Stimulated activated effector memory CD8-positive, alpha-beta T cell treated with anti-CD3 and anti-CD28 coated beads, Interleukin-12 subunit alpha, Interleukin-12 subunit beta, amount 100 ng/mL, for 72 hours (primary cell): Measurements from ENCODE around the gene GOLGA6L2.

Source experiments
- ATAC-seq: fragments of 150-1000 bp; cut with Tn5 transposase; 2 replicates; pipeline ENCODE4 v1.10.0; 2021
- DNase-seq, 2 donors: peaks; one replicate each; pipeline ENCODE4 v3.0.0; 2021 to 2022; ENCODE audit warnings: low spot score in 2 of 2
- H3K27ac Mint-ChIP-seq: one replicate; pipeline ENCODE4 v1.8.0; 2022; ENCODE audit warnings: mild to moderate bottlenecking, mixed read lengths
- H3K36me3 Mint-ChIP-seq: one replicate; pipeline ENCODE4 v1.8.0; 2022; ENCODE audit warnings: mild to moderate bottlenecking, mixed read lengths
- H3K4me1 Mint-ChIP-seq: one replicate; pipeline ENCODE4 v1.8.0; 2022; ENCODE audit warnings: mixed read lengths
- H3K4me3 Mint-ChIP-seq: one replicate; pipeline ENCODE4 v1.8.0; 2022; ENCODE audit warnings: mild to moderate bottlenecking, mixed read lengths
- H3K9me3 Mint-ChIP-seq: one replicate; pipeline ENCODE4 v1.8.0; 2022; ENCODE audit warnings: mixed read lengths

The GOLGA6L2 gene, protein sequence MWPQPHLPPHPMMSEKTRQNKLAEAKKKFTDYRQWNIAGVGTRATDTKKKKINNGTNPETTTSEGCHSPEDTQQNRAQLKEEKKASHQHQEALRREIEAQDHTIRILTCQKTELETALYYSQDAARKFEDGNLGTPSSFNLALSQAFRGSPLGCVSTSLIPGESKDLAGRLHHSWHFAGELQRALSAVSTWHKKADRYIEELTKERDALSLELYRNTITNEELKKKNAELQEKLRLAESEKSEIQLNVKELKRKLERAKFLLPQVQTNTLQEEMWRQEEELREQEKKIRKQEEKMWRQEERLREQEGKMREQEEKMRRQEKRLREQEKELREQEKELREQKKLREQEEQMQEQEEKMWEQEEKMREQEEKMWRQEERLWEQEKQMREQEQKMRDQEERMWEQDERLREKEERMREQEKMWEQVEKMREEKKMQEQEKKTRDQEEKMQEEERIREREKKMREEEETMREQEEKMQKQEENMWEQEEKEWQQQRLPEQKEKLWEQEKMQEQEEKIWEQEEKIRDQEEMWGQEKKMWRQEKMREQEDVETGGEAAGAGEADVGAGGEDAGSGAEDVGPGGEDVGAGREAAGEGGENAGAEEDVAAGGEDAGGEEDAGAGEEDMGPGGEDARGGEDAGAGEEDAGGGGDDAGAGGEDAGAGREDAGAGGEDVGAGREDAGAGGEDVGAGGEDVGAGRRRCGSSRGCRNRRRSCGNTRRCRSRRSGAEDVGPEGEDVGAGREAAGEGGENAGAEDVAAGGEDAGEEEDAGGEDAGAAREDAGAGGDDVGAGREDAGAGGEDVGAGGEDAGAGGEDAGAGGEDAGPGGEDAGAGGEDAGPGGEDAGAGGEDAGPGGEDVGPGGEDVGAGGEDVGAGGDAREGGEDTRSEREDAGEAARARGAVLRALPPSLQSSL

DNA sequence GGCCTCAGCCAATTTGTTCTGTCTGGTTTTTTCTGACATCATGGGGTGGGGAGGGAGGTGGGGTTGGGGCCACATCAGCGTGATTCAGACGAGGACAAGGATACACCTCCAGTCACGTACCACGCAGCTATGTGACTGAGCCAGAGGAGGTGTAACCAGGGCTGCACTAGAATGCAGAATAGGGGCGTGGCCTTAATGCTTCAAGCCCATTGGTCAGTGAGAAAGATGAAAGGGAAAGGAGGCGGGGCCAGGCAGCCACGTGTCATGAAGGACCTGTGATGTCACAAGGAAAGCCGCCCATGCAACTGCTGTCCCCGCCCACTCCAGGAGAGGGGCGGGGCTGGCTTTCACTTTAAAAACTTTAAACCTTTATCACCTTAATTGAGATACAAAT lies at the start of gene GOLGA6L2:
Gene GOLGA6L2 (minus strand): TSS at position 137 of the 394 bp plus-strand sequence. CDS start 62 bp downstream, at position 75.
- no peaks in the 10 kb centered on the region for H3K36me3 Mint-ChIP-seq
- no peak within 1 kb of the TSS for H3K27ac Mint-ChIP-seq
- ATAC-seq (no peak), DNase-seq (no peak)
- H3K4me1 Mint-ChIP-seq = no peaks in the 10 kb centered on the region
- H3K9me3 Mint-ChIP-seq = no peaks in the 10 kb centered on the region
- H3K4me3 Mint-ChIP-seq = no peak within 1 kb of the TSS

DNA sequence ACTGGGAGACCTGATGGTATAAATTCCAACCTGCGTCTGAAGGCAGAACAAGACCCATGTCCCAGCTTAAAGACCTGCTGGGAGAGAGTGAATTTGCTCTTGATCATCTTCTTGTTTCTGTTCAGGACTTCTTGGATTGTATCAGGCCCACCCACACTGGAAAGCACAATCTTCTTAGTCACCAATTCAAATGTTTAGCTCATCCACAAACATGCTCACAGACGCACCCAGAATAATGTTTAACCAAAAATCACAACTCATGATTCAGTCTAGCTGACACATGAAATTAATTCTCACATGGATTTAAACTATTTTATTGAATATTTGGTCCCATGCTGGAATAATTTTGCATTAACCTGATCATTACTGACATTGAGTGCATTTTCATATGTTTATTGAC lies 37.8 kb upstream of the GOLGA6L2 start:
- Mint-ChIP-seq H3K36me3 (no peaks in the 10 kb centered on the region), H3K4me1 (no peaks in the 10 kb centered on the region), H3K9me3 (peaks cover 3% of the 10 kb centered on the region), H3K4me3 (no peak overlapping the region), H3K27ac (no peak overlapping the region)
- DNase-seq (no peak), ATAC-seq (no peak)

DNA sequence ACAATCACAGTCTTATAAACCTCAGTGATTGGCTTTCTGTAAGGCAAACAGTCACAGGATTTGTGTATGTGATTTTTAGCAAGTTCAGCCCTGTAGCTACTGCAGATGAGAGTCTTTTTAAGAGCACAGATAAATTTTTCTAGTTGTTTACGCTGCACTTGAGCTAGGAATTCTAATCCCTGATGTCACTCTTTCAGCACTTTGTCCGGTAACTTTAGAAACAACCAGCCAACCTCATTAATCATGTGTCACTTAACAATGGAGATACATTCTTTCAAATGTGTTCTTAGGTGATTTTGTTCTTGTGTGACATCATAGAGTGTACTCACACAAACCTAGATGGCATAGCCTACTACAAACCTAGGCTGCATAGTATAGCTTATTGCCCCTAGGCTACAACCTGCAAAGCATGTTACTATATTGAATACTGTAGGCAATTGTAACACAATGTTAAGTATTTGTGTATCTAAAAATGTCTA lies 36.8 kb upstream of the GOLGA6L2 start:
- Mint-ChIP-seq H3K4me1 (no peaks in the 10 kb centered on the region), H3K27ac (no peak overlapping the region), H3K9me3 (peaks cover 3% of the 10 kb centered on the region), H3K4me3 (no peak overlapping the region), H3K36me3 (no peaks in the 10 kb centered on the region)
- ATAC-seq (no peak), DNase-seq (no peak)

DNA sequence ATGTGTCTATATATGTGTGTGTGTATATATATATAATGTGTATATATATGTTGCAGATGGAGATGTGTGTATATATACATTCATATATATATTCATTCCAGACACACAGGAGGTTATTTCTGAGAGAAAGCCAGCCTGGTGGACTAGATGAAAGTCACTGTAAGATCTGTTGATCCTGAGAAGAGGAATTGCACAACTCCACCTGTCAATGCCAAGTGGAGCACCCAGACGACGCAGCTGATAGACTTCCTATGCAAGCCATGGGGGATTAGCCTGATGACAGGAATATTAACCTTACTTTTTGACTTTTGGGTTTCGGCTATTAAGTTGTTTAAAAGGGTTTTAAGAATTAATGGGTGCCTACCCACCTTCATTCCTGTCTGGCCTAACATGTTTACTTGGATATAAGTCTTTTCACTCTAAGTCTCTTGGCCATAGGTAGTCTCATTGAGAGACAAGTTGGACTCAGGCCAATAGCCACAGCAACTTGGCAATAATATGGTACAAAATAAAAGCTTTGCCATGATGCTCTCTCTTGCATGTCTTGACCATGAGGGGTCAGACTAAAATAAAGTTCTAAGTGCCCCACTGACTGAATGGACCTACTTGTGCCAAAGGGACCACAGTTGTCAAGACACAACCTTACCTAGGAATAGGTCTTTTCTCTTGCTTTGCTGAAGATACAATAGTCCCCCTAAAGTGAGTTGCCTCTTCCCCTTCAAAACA lies 35.9 kb upstream of the GOLGA6L2 start:
- peaks cover 3% of the 10 kb centered on the region for H3K9me3 Mint-ChIP-seq
- ATAC-seq = no peak
- no peaks in the 10 kb centered on the region for H3K36me3 Mint-ChIP-seq
- H3K4me3 Mint-ChIP-seq = no peak overlapping the region
- no peak overlapping the region for H3K27ac Mint-ChIP-seq
- no peak for DNase-seq
- H3K4me1 Mint-ChIP-seq = no peaks in the 10 kb centered on the region

DNA sequence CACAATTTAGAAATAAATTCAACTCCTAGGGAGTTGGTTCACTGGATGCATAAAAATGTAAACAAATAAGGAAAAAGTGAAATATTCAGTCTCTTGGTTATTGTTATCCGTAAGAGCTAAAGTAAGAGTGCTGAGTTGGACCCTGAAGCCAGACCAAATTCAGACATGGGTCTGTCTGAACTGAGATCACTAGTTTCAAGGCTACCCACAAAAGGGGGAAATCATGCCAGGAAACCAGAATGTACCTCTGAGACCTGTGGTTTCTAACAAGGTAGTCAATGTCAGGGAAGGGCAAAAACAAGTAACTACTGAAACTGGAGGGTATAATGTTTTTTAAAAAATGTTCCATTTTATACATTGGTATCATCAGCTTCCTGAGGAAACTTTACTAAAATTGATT lies 35.2 kb upstream of the GOLGA6L2 start:
- Mint-ChIP-seq H3K36me3 (no peaks in the 10 kb centered on the region), H3K4me3 (no peak overlapping the region), H3K9me3 (peaks cover 3% of the 10 kb centered on the region), H3K4me1 (no peaks in the 10 kb centered on the region), H3K27ac (no peak overlapping the region)
- ATAC-seq (no peak), DNase-seq (no peak)

DNA sequence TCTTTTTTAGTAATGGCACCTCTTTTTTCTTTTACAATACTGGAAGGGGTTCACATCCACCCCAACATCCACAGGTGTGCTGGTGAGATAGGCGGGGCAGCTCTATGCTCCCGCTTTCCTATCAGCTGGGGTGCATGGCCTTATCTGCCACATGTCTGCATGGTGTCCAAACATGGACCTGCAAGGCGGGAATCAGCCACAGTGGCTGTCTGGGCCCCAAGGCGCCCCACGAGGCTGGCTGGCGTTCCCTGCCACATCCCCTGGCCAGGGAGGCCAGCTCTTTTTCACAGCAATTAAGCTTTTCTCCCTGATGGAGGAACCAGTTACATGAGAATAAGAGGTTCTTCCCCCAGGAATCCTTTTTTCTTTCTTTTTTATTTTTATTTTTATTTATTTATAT lies 30.9 kb upstream of the GOLGA6L2 start:
- H3K4me3 Mint-ChIP-seq = no peak overlapping the region
- DNase-seq (no peak), ATAC-seq (no peak)
- no peaks in the 10 kb centered on the region for H3K9me3 Mint-ChIP-seq
- H3K27ac Mint-ChIP-seq = no peak overlapping the region
- no peaks in the 10 kb centered on the region for H3K4me1 Mint-ChIP-seq
- no peaks in the 10 kb centered on the region for H3K36me3 Mint-ChIP-seq

DNA sequence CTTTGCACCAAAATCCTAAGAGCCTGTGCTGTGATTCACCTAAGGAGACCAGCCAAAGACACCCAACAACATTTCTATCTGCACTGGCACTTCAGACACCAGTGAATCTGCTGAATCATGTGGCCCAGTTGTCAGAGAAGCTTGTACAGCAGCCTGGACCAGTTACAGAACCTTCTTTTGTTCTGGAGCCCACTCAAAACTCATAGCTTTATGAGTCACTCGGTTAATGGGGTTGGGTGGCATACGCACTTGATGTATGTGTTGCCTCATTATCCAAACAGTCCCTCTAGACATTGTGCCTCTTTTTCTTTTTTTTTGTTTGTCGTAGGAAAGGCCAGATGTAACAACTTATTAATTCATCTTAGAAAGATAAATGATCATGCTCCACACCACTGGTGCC lies 25.6 kb upstream of the GOLGA6L2 start:
- H3K27ac Mint-ChIP-seq = no peak overlapping the region
- no peaks in the 10 kb centered on the region for H3K4me1 Mint-ChIP-seq
- H3K4me3 Mint-ChIP-seq = no peak overlapping the region

DNA sequence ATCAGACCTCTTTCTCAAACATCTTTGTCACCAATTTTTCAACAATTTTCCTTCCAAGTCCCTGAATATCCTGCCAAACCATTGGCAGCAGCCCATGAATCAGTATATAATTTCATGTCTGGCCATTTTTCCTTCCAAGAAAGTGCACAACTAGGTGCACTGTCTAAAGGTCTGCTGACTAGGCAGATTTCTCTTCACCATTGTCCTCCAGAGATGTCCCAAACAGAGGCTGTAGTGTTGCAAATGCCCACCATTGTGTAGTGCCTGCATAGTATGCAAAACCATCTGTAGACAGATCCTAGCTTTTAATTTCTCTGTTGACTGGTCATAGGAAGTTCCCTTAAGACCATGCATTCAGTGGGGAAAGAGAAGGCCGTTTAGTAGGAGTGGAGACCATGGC lies 25.0 kb upstream of the GOLGA6L2 start:
- Mint-ChIP-seq H3K9me3 (no peaks in the 10 kb centered on the region), H3K4me1 (no peaks in the 10 kb centered on the region), H3K27ac (no peak overlapping the region)

More for the DNA sequence above, 25.6 kb upstream of the GOLGA6L2 start:
- Mint-ChIP-seq H3K9me3 (no peaks in the 10 kb centered on the region), H3K36me3 (no peaks in the 10 kb centered on the region)
- ATAC-seq = no peak
- no peak for DNase-seq

DNA sequence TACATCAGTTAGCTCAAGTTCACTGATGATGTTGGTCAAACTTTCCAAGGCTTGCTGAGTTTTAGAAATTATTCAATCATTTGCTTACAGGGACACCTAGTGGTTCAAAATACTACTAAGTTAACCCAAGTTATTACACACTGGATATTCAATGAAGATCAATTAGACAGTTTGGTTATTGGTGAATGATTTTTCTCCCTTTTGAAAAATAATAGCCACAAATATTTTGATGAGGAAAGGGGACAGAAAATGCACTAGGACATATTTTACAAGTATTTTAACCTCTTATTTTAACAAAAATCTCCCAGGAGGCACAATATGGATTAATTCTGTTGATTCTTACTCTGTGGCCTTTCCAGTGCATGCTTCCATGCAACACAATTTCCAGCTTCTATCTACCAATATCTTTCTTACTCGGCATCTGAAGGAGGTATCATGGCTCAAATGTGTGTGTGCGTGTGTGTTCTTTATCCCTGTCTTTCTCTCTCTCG lies 20.1 kb upstream of the GOLGA6L2 start:
- ATAC-seq = no peak

More for the DNA sequence above, 25.0 kb upstream of the GOLGA6L2 start:
- no peak overlapping the region for H3K4me3 Mint-ChIP-seq
- ATAC-seq (no peak), DNase-seq (no peak)
- no peaks in the 10 kb centered on the region for H3K36me3 Mint-ChIP-seq

DNA sequence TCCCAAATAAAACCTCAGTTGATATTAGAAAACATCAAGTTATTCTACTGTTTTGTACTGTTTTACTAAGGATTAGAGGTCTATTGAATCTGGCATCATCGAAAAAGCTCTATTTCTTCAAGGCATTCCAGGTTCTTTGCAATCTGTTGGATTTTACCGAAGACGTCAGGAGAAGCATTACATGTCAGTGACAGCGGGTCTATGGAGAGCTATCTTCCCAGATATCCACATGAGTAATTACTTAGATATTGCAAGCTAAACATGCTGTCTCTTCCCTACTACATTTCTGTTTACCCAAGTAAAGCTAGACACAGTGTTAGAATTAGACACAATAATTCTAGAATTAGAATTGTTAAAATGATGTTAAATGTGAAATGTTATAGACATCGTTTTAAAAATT lies 10.8 kb upstream of the GOLGA6L2 start:
- no peak for ATAC-seq
- Mint-ChIP-seq H3K36me3 (no peaks in the 10 kb centered on the region), H3K27ac (no peak overlapping the region), H3K4me3 (no peak overlapping the region), H3K9me3 (no peaks in the 10 kb centered on the region), H3K4me1 (no peaks in the 10 kb centered on the region)
- no peak for DNase-seq

More for the DNA sequence above, 20.1 kb upstream of the GOLGA6L2 start:
- Mint-ChIP-seq H3K27ac (no peak overlapping the region), H3K9me3 (no peaks in the 10 kb centered on the region), H3K4me3 (no peak overlapping the region), H3K4me1 (no peaks in the 10 kb centered on the region), H3K36me3 (no peaks in the 10 kb centered on the region)
- DNase-seq = no peak

DNA sequence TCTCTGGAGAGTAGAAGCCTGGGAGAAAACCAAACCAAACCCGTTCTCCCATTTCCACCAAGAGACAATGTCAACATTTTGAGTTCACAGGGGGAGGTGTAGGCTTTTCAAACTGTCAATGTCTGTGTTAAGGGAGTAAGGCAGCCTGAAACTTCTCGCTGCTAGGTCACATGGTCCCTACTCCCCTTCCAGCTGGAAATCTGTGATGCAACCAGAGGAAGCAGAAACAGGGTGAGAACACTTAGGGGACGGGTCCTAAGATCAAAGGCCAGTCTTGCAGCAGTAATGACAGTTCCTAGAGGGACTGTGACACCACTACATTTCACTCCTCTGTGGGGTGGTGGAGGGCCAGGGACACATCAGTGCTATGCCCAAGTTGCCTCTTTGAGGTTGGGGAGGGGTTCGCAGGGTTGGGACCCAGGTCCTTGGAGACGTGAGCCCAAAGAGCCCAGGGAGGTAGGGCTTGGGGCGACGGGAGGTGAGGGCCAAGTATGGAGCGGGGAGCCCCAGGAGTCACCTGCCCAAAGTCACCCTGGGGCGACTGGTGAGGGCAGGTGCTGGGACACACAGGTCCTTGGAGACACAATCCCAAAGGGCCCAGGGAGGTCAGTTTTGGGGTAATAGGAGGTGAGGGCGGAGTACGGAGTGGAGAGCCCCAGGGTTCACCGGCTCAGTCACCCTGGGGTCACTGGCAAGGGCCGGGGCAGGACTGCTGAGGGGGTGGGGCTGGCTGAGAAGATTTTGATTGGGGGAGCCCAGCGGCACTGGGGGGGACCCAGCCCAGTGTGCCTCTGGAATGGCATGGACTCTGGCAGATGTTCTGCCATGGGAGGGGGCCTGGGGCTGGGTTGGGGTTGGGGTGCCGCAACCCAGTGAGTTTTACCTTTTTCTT lies 582 bp downstream of the GOLGA6L2 start:
- DNase-seq (no peak), ATAC-seq (no peak)
- Mint-ChIP-seq H3K4me1 (no peaks in the 10 kb centered on the region), H3K27ac (no peak overlapping the region), H3K9me3 (no peaks in the 10 kb centered on the region), H3K4me3 (no peak overlapping the region), H3K36me3 (no peaks in the 10 kb centered on the region)

DNA sequence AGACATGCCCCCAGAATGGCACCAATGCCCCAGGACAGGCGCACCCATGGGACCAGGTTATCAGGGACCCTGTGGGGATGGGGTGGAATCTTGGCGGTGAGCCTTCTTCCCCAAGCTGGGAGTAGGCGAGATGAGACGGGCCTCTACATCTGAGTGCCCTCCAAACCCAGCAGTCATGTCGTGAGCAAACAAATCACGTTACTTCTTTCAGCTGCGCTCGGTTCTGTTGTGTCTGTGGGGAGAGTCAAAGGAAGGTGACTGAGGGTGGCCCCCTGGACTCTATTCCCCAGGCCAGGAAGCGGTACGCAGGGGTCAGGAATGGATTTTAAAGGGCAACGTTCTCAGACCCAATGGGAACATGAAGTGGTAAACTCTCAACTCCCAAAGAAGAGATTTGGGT lies 2.8 kb downstream of the GOLGA6L2 start:
- Mint-ChIP-seq H3K4me1 (no peaks in the 10 kb centered on the region), H3K36me3 (no peaks in the 10 kb centered on the region), H3K9me3 (no peaks in the 10 kb centered on the region), H3K4me3 (no peak overlapping the region), H3K27ac (no peak overlapping the region)
- ATAC-seq (no peak), DNase-seq (no peak)

DNA sequence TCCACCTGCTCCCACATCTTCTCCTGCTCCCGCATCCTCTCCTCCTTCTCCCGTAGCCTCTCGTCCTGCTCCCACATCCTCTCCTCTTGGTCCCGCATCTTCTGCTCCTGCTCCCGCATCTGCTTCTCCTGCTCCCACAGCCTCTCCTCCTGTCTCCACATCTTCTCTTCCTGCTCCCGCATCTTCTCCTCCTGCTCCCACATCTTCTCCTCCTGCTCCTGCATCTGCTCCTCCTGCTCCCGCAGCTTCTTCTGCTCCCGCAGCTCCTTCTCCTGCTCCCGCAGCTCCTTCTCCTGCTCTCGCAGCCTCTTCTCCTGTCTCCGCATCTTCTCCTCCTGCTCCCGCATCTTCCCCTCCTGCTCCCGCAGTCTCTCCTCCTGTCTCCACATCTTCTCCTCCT lies 5.8 kb downstream of the GOLGA6L2 start:
- Mint-ChIP-seq H3K9me3 (no peaks in the 10 kb centered on the region), H3K4me3 (no peak overlapping the region), H3K4me1 (no peaks in the 10 kb centered on the region), H3K36me3 (no peaks in the 10 kb centered on the region), H3K27ac (no peak overlapping the region)
- no peak for DNase-seq
- no peak for ATAC-seq

DNA sequence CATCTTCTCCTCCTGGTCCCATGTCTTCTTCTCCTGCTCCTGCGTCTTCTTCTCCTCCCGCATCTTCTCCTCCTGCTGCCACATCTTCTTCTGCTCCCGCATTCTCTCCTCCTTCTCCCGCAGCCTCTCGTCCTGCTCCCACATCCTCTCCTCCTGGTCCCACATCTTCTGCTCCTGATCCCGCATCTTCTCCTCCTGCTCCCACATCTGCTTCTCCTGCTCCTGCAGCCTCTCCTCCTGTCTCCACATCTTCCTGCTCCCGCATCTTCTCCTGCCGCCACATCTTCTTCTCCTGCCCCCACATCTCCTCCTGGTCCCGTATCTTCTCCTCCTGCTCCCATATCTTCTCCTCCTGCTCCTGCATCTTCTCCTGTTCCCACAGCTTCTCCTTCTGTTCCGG lies 6.4 kb downstream of the GOLGA6L2 start:
- DNase-seq (peak in 1 of 2 donors; percentile 28), ATAC-seq (no peak)
- H3K36me3 Mint-ChIP-seq = no peaks in the 10 kb centered on the region
- H3K9me3 Mint-ChIP-seq = no peaks in the 10 kb centered on the region
- no peaks in the 10 kb centered on the region for H3K4me1 Mint-ChIP-seq
- H3K27ac Mint-ChIP-seq = no peak overlapping the region
- H3K4me3 Mint-ChIP-seq = no peak overlapping the region
